Endodermal cell (in vitro differentiated cells): ENCODE data around the gene MANSC4. TPM values are rescaled to one million over a fixed set of nuclear protein-coding genes. Genes with fewer than 3 reads are reported as not detected.

Experiments
- DNase-seq: peaks from one replicate; pipeline ENCODE4 v3.0.0-alpha.2; 2017
- H3K27ac ChIP-seq: 2 replicates; pipeline ENCODE4 v1.5.1; 2013; ENCODE audit warnings: mild to moderate bottlenecking, low read depth, low read length, moderate library complexity
- H3K27me3 ChIP-seq: 2 replicates; pipeline ENCODE4 v1.6.1; 2013; ENCODE audit warnings: mild to moderate bottlenecking, low read length, moderate library complexity; ENCODE audit not compliant: insufficient read depth, control insufficient read depth, poor library complexity, severe bottlenecking
- H3K36me3 ChIP-seq: 2 replicates; pipeline ENCODE4 v1.7.0; 2013; ENCODE audit warnings: mild to moderate bottlenecking, low read length, moderate library complexity; ENCODE audit not compliant: control insufficient read depth, insufficient read depth
- H3K4me1 ChIP-seq: one replicate; pipeline ENCODE4 v1.7.0; 2013; ENCODE audit warnings: low read length; ENCODE audit not compliant: control insufficient read depth, insufficient read depth
- H3K4me3 ChIP-seq: 2 replicates; pipeline ENCODE4 v1.5.1; 2013; ENCODE audit warnings: mild to moderate bottlenecking, low read length, moderate library complexity
- H3K9ac ChIP-seq: 2 replicates; pipeline ENCODE4 v1.6.1; 2013; ENCODE audit warnings: mild to moderate bottlenecking, low read length, moderate library complexity; ENCODE audit not compliant: poor library complexity, severe bottlenecking; ENCODE audit errors: extremely low read depth
- H3K9me3 ChIP-seq: 2 replicates; pipeline ENCODE4 v1.6.1; 2013; ENCODE audit warnings: mild to moderate bottlenecking, low read length, moderate library complexity; ENCODE audit not compliant: control insufficient read depth
- H3K27ac Mint-ChIP-seq: 2 replicates; pipeline ENCODE4 v1.8.0; 2020; ENCODE audit warnings: mixed read lengths
- H3K27me3 Mint-ChIP-seq: 2 replicates; pipeline ENCODE4 v1.8.0; 2021; ENCODE audit warnings: mild to moderate bottlenecking, mixed read lengths; ENCODE audit not compliant: insufficient read depth
- H3K36me3 Mint-ChIP-seq: 2 replicates; pipeline ENCODE4 v1.8.0; 2020; ENCODE audit warnings: low read depth, mixed read lengths
- H3K4me1 Mint-ChIP-seq: 2 replicates; pipeline ENCODE4 v1.8.0; 2020; ENCODE audit warnings: mixed read lengths
- H3K4me3 Mint-ChIP-seq: 2 replicates; pipeline ENCODE4 v1.8.0; 2020; ENCODE audit warnings: mild to moderate bottlenecking, moderate library complexity, mixed read lengths
- H3K9me3 Mint-ChIP-seq: 2 replicates; pipeline ENCODE4 v1.8.0; 2020; ENCODE audit warnings: mild to moderate bottlenecking, mixed read lengths
- CTCF ChIP-seq: fragments of 200-600 bp; sonication (generic); conservative IDR thresholded peaks from 2 replicates; pipeline ENCODE4 v1.5.0; 2021; ENCODE audit warnings: antibody characterized with exemption, mild to moderate bottlenecking
- WGBS, 2 experiments: methylation state at CpG; one replicate each; pipeline versions ENCODE4 v1.1.5 to v1.1.7; 2013; ENCODE audit warnings: missing lambda C conversion rate in 2 of 2, mixed read lengths in 1 of 2; ENCODE audit not compliant: insufficient coverage in 1 of 2, insufficient read length in 1 of 2; 5-methylcytosine and 5-hydroxymethylcytosine counted together
- total RNA-seq, 2 donors: library from RNA; stranded (reverse); fragmentation: NEBNext Ultra II Directional in 1 of 2; extraction: Animal tissue kit (Norgen Biotek cat#: 25700) in 1 of 2; gene quantifications; 2 replicates in 1 of 2; 3 replicates in 1 of 2; pipeline ENCODE4 v1.2.1, GENCODE V29; 2021

MANSC4 gene
- total RNA-seq, 2 donors from 2014 or later = not detected

DNA sequence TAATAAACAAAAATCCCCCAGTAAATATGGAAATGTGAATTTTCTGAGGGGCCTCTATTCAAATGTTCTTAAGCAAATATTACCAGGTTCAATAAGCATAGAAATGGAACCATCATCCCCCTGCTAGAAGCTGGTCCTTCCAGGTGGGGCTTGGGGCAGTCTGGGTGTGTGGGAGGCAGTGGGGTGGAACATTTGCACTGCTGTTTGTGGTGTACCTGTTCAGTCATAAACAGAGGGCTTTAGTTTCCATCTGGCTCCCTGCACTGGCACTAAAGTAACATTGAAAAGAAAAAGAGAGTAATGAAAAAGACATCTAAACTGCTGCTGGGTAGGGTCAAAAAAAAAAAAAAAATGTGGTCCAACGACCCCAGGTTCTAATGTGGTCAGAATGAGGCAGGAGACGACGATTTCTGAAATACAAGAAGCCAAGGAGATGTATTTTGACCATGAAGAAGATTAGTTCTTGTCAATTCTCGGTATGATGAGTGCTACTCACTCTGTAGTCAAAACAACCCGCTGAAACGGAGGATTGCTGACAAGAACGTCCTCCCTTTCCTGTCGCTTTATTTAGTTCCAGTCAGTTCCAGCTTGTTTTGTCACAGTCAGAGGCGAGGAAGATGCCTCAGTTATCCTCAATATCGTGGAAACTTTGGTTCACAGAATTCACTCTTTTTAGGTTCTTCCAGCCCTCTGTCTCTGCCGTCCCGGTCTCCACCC is 44.2 kb upstream of the MANSC4 start:
- H3K27me3 Mint-ChIP-seq = peaks cover 4% of the 10 kb centered on the region
- 89 to 90% methylated on average over 10 to 12 of the region's 12 CpGs for WGBS, 2 experiments
- no peaks in the 10 kb centered on the region for H3K36me3 Mint-ChIP-seq
- H3K9me3 Mint-ChIP-seq = peaks cover 6% of the 10 kb centered on the region
- H3K27me3 ChIP-seq = no peaks in the 10 kb centered on the region
- no peaks in the 10 kb centered on the region for H3K9me3 ChIP-seq
- H3K4me3 Mint-ChIP-seq = no peak overlapping the region
- TF ChIP-seq CTCF = no peak
- H3K27ac Mint-ChIP-seq = no peak overlapping the region
- no peak overlapping the region for H3K4me3 ChIP-seq
- no peak for DNase-seq
- no peaks in the 10 kb centered on the region for H3K36me3 ChIP-seq
- H3K9ac ChIP-seq = no peak overlapping the region
- peaks cover 1% of the 10 kb centered on the region for H3K4me1 Mint-ChIP-seq
- no peaks in the 10 kb centered on the region for H3K4me1 ChIP-seq
- no peak overlapping the region for H3K27ac ChIP-seq

DNA sequence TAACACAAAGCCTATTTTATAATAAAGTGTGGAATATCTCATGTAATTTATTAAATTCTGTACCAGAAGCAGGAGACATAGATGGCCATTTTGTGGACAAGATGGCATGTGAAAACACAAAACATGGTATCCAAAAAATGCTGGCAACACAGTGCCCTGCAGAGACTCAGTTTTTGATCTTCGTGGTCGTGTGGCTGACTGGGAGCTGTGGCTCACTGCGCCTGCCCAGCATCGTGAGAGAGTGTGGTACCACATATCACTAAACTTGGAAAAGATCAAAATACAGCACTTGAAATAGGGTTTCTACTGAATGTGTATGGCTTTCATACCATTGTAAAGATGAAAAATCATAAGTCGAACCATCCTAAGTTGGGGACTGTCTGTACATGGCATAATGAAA is 43.0 kb upstream of the MANSC4 start:
- Mint-ChIP-seq H3K4me3 (no peak overlapping the region), H3K36me3 (no peaks in the 10 kb centered on the region)

DNA sequence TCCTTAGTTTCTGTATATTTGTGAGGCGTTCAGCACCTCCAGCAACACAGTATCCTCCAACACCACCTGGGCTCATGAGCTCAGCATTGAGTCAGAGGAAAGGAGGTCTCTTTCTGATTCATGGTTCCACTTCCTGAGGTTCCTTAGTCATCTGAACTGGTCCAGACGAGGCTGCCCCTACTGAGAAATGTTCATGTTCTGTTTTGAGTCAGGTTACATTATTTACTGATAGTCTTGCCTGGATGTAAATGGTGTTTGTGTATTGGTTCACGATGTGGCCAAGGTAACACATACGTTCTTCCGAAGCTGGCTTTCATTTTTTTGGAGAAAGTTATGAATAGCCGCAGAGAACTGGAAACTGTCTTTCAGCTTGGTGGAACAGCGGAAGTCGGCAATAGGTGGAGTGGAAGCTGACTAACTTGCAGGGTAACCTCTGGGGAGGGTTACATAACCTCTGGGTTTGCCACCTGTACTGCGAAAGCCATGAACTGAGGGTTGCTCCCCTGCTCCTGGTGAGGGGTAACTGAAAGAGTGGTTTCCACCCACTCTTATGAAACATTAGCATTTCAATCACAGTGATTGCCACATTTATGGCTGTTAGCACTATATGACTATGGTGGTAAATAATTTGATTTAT is 42.2 kb upstream of the MANSC4 start:
- no peaks in the 10 kb centered on the region for H3K36me3 ChIP-seq
- WGBS, 2 experiments = 89 to 95% methylated on average over 8 to 9 of the region's 9 CpGs
- no peak for TF ChIP-seq CTCF
- H3K9ac ChIP-seq = no peak overlapping the region
- no peaks in the 10 kb centered on the region for H3K9me3 ChIP-seq
- H3K4me3 ChIP-seq = no peak overlapping the region
- no peaks in the 10 kb centered on the region for H3K27me3 ChIP-seq
- Mint-ChIP-seq H3K27ac (no peak overlapping the region), H3K4me1 (peaks cover 1% of the 10 kb centered on the region), H3K4me3 (no peak overlapping the region), H3K27me3 (peaks cover 4% of the 10 kb centered on the region), H3K9me3 (peaks cover 9% of the 10 kb centered on the region), H3K36me3 (no peaks in the 10 kb centered on the region)
- no peaks in the 10 kb centered on the region for H3K4me1 ChIP-seq
- H3K27ac ChIP-seq = no peak overlapping the region
- peak; percentile 25 for DNase-seq

More for the DNA sequence above, 43.0 kb upstream of the MANSC4 start:
- WGBS, 2 experiments = 92 to 96% methylated on average over 2 to 5 of the region's 5 CpGs
- no peaks in the 10 kb centered on the region for H3K4me1 ChIP-seq
- H3K27ac ChIP-seq = no peak overlapping the region
- H3K9me3 ChIP-seq = no peaks in the 10 kb centered on the region
- H3K27me3 ChIP-seq = no peaks in the 10 kb centered on the region
- Mint-ChIP-seq H3K27ac (no peak overlapping the region), H3K9me3 (peaks cover 9% of the 10 kb centered on the region), H3K4me1 (peaks cover 1% of the 10 kb centered on the region), H3K27me3 (peaks cover 4% of the 10 kb centered on the region)
- no peak for TF ChIP-seq CTCF
- H3K4me3 ChIP-seq = no peak overlapping the region
- DNase-seq = peak; percentile 26
- H3K36me3 ChIP-seq = no peaks in the 10 kb centered on the region
- H3K9ac ChIP-seq = no peak overlapping the region
